ENCODE results near the gene SEMA4D.

The SEMA4D gene

GRCh38 chr9:89405826-89406225 lies 92.1 kb downstream of the SEMA4D start:
- no peak for TF ChIP-seq ZBTB7A (IDR thresholded peaks at IDR 0.05; ENCODE audit: low read depth)
- no peak for TF ChIP-seq USF1 (IDR thresholded peaks at IDR 0.05)
- TF ChIP-seq REST (IDR thresholded peaks at IDR 0.05; ENCODE audit: low read depth), result no peak
- no peak for TF ChIP-seq TAF1 (IDR thresholded peaks at IDR 0.05; ENCODE audit: low read depth)
- no peak for TF ChIP-seq MAX (IDR thresholded peaks at IDR 0.05)
- TF ChIP-seq EP300 (IDR thresholded peaks at IDR 0.05; ENCODE audit: borderline replicate concordance), result no peak
- TF ChIP-seq YY1 (IDR thresholded peaks at IDR 0.05; ENCODE audit: low read depth), result no peak
- no peak for TF ChIP-seq FOXM1 (IDR thresholded peaks at IDR 0.05; ENCODE audit: borderline replicate concordance, low read depth)
- no peak for TF ChIP-seq RAD21 (IDR thresholded peaks at IDR 0.05; ENCODE audit: low read depth)
- no peak for TF ChIP-seq CREB1 (IDR thresholded peaks at IDR 0.05; ENCODE audit: low read depth)
- TF ChIP-seq NFIC (IDR thresholded peaks at IDR 0.05), result no peak
- TF ChIP-seq TCF12 (IDR thresholded peaks at IDR 0.05; ENCODE audit: low read depth), result no peak
- no peak for TF ChIP-seq CEBPB (IDR thresholded peaks at IDR 0.05)
- no peak for TF ChIP-seq EGR1 (IDR thresholded peaks at IDR 0.05)

- no peak for TF ChIP-seq USF1 (IDR thresholded peaks at IDR 0.05)
- no peak for TF ChIP-seq CREB1 (IDR thresholded peaks at IDR 0.05; ENCODE audit: low read depth)
- TF ChIP-seq FOXM1 (IDR thresholded peaks at IDR 0.05; ENCODE audit: borderline replicate concordance, low read depth), result no peak
- TF ChIP-seq EGR1 (IDR thresholded peaks at IDR 0.05), result no peak
- no peak for TF ChIP-seq MAX (IDR thresholded peaks at IDR 0.05)
- no peak for TF ChIP-seq EP300 (IDR thresholded peaks at IDR 0.05; ENCODE audit: borderline replicate concordance)
Measured at GRCh38 chr9:89404074-89404473, 93.8 kb downstream of the SEMA4D start.

GRCh38 chr9:89402695-89403427 lies 95.1 kb downstream of the SEMA4D start:
- TF ChIP-seq MAX (IDR thresholded peaks at IDR 0.05) (no peak), EP300 (IDR thresholded peaks at IDR 0.05; ENCODE audit: borderline replicate concordance) (no peak)

- no peak for TF ChIP-seq REST (IDR thresholded peaks at IDR 0.05; ENCODE audit: low read depth)
- TF ChIP-seq USF1 (IDR thresholded peaks at IDR 0.05), result no peak
- TF ChIP-seq NFIC (IDR thresholded peaks at IDR 0.05), result no peak
- no peak for TF ChIP-seq TCF12 (IDR thresholded peaks at IDR 0.05; ENCODE audit: low read depth)
- no peak for TF ChIP-seq TEAD4 (IDR thresholded peaks at IDR 0.05)
- no peak for TF ChIP-seq ZBTB7A (IDR thresholded peaks at IDR 0.05; ENCODE audit: low read depth)
- no peak for TF ChIP-seq CEBPB (IDR thresholded peaks at IDR 0.05)
- no peak for TF ChIP-seq FOXM1 (IDR thresholded peaks at IDR 0.05; ENCODE audit: borderline replicate concordance, low read depth)
- TF ChIP-seq EGR1 (IDR thresholded peaks at IDR 0.05), result no peak
- no peak for TF ChIP-seq MAX (IDR thresholded peaks at IDR 0.05)
- TF ChIP-seq YY1 (IDR thresholded peaks at IDR 0.05; ENCODE audit: low read depth), result no peak
- TF ChIP-seq TAF1 (IDR thresholded peaks at IDR 0.05; ENCODE audit: low read depth), result no peak
- TF ChIP-seq CREB1 (IDR thresholded peaks at IDR 0.05; ENCODE audit: low read depth), result no peak
- no peak for TF ChIP-seq RAD21 (IDR thresholded peaks at IDR 0.05; ENCODE audit: low read depth)
- no peak for TF ChIP-seq EP300 (IDR thresholded peaks at IDR 0.05; ENCODE audit: borderline replicate concordance)
Measured at GRCh38 chr9:89400403-89401116, 97.4 kb downstream of the SEMA4D start.

GRCh38 chr9:89398621-89399020 lies 99.3 kb downstream of the SEMA4D start:
- TF ChIP-seq EGR1 (IDR thresholded peaks at IDR 0.05) (no peak), RAD21 (IDR thresholded peaks at IDR 0.05; ENCODE audit: low read depth) (no peak), TCF12 (IDR thresholded peaks at IDR 0.05; ENCODE audit: low read depth) (no peak), CREB1 (IDR thresholded peaks at IDR 0.05; ENCODE audit: low read depth) (no peak), USF1 (IDR thresholded peaks at IDR 0.05) (no peak), TEAD4 (IDR thresholded peaks at IDR 0.05) (no peak), YY1 (IDR thresholded peaks at IDR 0.05; ENCODE audit: low read depth) (no peak), CEBPB (IDR thresholded peaks at IDR 0.05) (no peak), MAX (IDR thresholded peaks at IDR 0.05) (no peak), NFIC (IDR thresholded peaks at IDR 0.05) (no peak), TAF1 (IDR thresholded peaks at IDR 0.05; ENCODE audit: low read depth) (no peak), ZBTB7A (IDR thresholded peaks at IDR 0.05; ENCODE audit: low read depth) (no peak), FOXM1 (IDR thresholded peaks at IDR 0.05; ENCODE audit: borderline replicate concordance, low read depth) (no peak), REST (IDR thresholded peaks at IDR 0.05; ENCODE audit: low read depth) (no peak), EP300 (IDR thresholded peaks at IDR 0.05; ENCODE audit: borderline replicate concordance) (no peak)

All from Ishikawa (cell line).